ENCODE measurements around the gene KRT4.

Gene KRT4

DNA sequence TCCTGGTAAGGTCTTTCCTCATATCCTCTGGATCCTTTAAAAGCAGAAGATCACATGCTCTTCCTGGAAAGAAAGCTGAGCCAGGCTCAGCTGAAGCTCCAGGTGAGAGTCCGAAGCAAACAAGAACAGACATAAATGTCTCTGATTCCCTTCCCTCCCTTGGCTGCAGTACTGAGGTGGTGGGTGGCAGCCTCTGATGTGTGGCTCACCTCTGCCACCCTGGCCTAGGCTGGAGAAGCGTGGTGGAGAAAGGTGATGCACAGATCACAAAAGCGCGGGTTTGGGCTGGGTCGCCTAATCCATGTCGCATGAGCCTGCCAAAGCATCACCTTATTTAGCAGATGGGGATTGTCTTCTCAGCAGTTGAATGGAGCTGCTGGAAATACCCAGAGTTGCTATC lies 34.0 kb downstream of the KRT4 start:
- H3K27ac ChIP-seq (ENCODE audit: low read length) = no peak overlapping the region
- no peaks in the 10 kb centered on the region for H3K9me3 ChIP-seq (ENCODE audit: control insufficient read depth in 2 of 2, low read length in 2 of 2)
- no peaks in the 10 kb centered on the region for H3K4me1 ChIP-seq (ENCODE audit: control insufficient read depth, insufficient read depth, low read length)
- no peaks in the 10 kb centered on the region for H3K36me3 ChIP-seq (ENCODE audit: control insufficient read depth in 2 of 2, insufficient read depth in 2 of 2, low read length in 2 of 2)
- H3K4me3 ChIP-seq (ENCODE audit: low read length in 2 of 2) = no peak overlapping the region
- peaks cover 0 to 13% of the 10 kb centered on the region in 2 donors for H3K27me3 ChIP-seq (ENCODE audit: control insufficient read depth in 1 of 2, insufficient read depth in 2 of 2, low read length in 2 of 2)
- H3K9ac ChIP-seq (ENCODE audit: low read length in 2 of 2) = no peak overlapping the region

DNA sequence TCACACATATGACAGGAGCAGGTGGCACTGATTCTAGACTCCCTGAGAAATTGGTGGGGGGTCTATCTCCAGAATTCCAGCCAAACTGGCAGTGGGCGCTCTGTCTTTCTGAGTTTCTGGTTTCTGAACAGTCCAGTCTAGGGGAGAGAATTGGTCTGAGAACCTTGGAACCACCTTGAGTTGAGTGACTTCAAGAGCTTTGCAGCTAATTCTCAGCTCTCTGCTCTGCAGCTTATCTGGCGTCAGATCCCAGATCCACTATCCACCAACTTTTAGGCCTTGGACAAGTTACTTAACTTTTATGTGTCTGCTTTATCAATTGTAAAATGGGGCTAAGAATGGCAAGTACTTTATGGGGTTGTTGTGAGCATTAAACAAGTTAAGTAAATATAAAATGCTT lies 35.1 kb downstream of the KRT4 start:
- Histone ChIP-seq H3K27me3 (ENCODE audit: control insufficient read depth in 1 of 2, insufficient read depth in 2 of 2, low read length in 2 of 2) (peaks cover 0 to 10% of the 10 kb centered on the region in 2 donors), H3K9ac (ENCODE audit: low read length in 2 of 2) (no peak overlapping the region), H3K27ac (ENCODE audit: low read length) (no peak overlapping the region), H3K9me3 (ENCODE audit: control insufficient read depth in 2 of 2, low read length in 2 of 2) (no peaks in the 10 kb centered on the region), H3K4me3 (ENCODE audit: low read length in 2 of 2) (no peak overlapping the region), H3K36me3 (ENCODE audit: control insufficient read depth in 2 of 2, insufficient read depth in 2 of 2, low read length in 2 of 2) (no peaks in the 10 kb centered on the region), H3K4me1 (ENCODE audit: control insufficient read depth, insufficient read depth, low read length) (no peaks in the 10 kb centered on the region)

DNA sequence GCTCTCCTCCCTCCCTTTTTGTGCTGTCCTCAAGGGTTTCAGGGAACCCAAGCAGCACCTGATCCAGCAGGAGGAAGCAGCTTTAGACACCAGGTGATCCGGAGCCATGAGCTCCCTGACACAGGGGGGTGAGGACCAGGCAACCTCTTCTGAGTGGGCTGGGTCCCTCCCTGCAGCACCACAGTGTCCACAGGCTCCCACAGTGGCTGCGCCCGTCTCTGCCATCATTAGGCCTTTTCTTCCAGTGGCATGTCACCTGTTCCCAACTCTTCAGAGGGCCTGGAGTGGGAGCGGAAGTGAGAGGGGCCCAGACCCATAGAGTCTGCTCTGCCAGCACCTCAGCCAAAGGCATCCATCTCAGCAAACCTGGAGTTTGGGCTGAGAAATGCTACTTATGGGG lies 36.4 kb downstream of the KRT4 start:
- no peaks in the 10 kb centered on the region for H3K9me3 ChIP-seq (ENCODE audit: control insufficient read depth in 2 of 2, low read length in 2 of 2)
- H3K27me3 ChIP-seq (ENCODE audit: control insufficient read depth in 1 of 2, insufficient read depth in 2 of 2, low read length in 2 of 2) = peaks cover 0 to 9% of the 10 kb centered on the region in 2 donors
- H3K4me3 ChIP-seq (ENCODE audit: low read length in 2 of 2) = no peak overlapping the region
- no peak overlapping the region for H3K9ac ChIP-seq (ENCODE audit: low read length in 2 of 2)
- H3K4me1 ChIP-seq (ENCODE audit: control insufficient read depth, insufficient read depth, low read length) = no peaks in the 10 kb centered on the region
- no peak overlapping the region for H3K27ac ChIP-seq (ENCODE audit: low read length)
- H3K36me3 ChIP-seq (ENCODE audit: control insufficient read depth in 2 of 2, insufficient read depth in 2 of 2, low read length in 2 of 2) = no peaks in the 10 kb centered on the region

DNA sequence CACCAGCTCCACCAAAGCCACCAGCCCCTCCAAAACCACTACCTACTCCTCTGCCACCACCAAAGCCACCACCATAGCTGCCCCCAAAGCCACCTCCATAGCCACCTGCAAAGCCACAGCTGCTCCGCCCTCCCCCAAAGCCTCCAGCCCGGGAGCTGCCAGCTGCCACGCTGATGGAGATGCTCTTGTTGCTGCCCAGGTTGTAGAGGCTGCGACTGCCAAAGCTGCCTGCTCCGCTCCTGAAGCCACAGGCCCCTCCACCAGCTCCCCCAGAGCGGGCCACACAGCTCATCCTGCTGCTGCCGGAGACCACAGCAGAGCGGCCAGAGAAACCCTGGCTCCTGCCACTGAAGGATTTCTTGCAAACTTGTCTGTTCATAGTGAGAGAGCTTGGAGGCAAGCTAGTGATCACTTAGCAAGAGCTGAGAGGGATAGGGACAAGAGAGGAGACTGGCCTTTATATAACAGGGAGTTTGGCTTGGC lies 37.0 kb downstream of the KRT4 start, which contains the start of gene KRT76:
KRT76 (minus strand) TSS at position 433 of the 483 bp plus-strand sequence; CDS start at position 379, 54 bp downstream.
- Histone ChIP-seq H3K4me3 (ENCODE audit: low read length in 2 of 2) (no peak within 1 kb of the TSS), H3K4me1 (ENCODE audit: control insufficient read depth, insufficient read depth, low read length) (no peaks in the 10 kb centered on the region), H3K9me3 (ENCODE audit: control insufficient read depth in 2 of 2, low read length in 2 of 2) (no peaks in the 10 kb centered on the region), H3K27me3 (ENCODE audit: control insufficient read depth in 1 of 2, insufficient read depth in 2 of 2, low read length in 2 of 2) (peaks cover 0 to 9% of the 10 kb centered on the region in 2 donors), H3K9ac (ENCODE audit: low read length in 2 of 2) (no peak within 1 kb of the TSS), H3K27ac (ENCODE audit: low read length) (no peak within 1 kb of the TSS), H3K36me3 (ENCODE audit: control insufficient read depth in 2 of 2, insufficient read depth in 2 of 2, low read length in 2 of 2) (no peaks in the 10 kb centered on the region)

DNA sequence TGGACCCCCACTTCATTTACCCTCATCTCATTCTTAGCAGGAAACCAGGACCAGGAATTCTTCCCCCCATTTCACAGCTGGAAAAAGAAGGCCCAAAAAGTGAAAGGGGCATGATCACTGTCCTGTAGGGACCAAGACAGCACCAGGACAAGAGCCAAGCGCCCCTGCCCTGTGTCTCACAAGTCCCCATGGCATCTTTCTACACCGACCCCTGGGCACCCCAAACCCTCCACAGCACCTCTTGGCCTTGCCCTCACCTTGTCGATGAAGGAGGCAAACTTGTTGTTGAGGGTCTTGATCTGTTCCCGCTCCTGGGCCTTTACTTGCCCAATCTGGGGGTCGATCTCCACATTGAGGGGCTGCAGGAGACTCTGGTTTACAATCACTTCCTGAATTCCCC lies 37.5 kb downstream of the KRT4 start:
- Histone ChIP-seq H3K27me3 (ENCODE audit: control insufficient read depth in 1 of 2, insufficient read depth in 2 of 2, low read length in 2 of 2) (peaks cover 0 to 9% of the 10 kb centered on the region in 2 donors), H3K36me3 (ENCODE audit: control insufficient read depth in 2 of 2, insufficient read depth in 2 of 2, low read length in 2 of 2) (no peaks in the 10 kb centered on the region), H3K9me3 (ENCODE audit: control insufficient read depth in 2 of 2, low read length in 2 of 2) (no peaks in the 10 kb centered on the region), H3K4me3 (ENCODE audit: low read length in 2 of 2) (no peak overlapping the region), H3K27ac (ENCODE audit: low read length) (no peak overlapping the region), H3K9ac (ENCODE audit: low read length in 2 of 2) (no peak overlapping the region), H3K4me1 (ENCODE audit: control insufficient read depth, insufficient read depth, low read length) (no peaks in the 10 kb centered on the region)

DNA sequence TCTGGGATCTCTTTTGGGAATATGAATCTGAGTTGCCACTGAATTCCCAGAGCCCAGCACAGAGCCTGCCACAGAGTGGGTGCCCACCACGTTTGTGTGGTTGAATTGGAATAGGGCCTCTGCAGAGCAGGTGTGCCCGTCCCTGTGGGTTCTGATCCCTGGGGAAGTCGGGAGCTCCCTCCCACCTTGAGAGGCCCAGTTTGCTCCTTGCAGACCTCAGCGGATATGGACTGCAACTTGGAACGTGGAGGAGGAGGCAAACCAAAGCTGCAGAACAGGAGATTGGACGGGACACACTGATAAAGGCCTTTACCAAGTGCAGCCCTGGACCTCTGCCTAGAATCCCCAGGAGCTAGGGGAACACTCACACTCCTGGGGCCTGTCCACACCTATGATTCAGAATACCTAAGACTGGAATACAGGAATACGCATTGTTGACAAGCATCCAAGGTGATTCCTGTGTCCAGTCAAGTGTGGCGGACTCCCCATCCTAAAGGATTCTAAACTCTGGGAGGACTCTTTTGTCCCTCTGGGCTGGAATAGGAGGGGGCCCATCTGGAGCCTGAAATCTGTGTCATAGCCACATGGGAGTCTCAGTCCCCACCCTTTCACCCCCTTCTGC lies 39.2 kb downstream of the KRT4 start:
- no peaks in the 10 kb centered on the region for H3K4me1 ChIP-seq (ENCODE audit: control insufficient read depth, insufficient read depth, low read length)
- peaks cover 0 to 9% of the 10 kb centered on the region in 2 donors for H3K27me3 ChIP-seq (ENCODE audit: control insufficient read depth in 1 of 2, insufficient read depth in 2 of 2, low read length in 2 of 2)
- no peak overlapping the region for H3K27ac ChIP-seq (ENCODE audit: low read length)
- no peak overlapping the region for H3K9ac ChIP-seq (ENCODE audit: low read length in 2 of 2)
- no peaks in the 10 kb centered on the region for H3K9me3 ChIP-seq (ENCODE audit: control insufficient read depth in 2 of 2, low read length in 2 of 2)
- H3K4me3 ChIP-seq (ENCODE audit: low read length in 2 of 2) = no peak overlapping the region
- H3K36me3 ChIP-seq (ENCODE audit: control insufficient read depth in 2 of 2, insufficient read depth in 2 of 2, low read length in 2 of 2) = no peaks in the 10 kb centered on the region

DNA sequence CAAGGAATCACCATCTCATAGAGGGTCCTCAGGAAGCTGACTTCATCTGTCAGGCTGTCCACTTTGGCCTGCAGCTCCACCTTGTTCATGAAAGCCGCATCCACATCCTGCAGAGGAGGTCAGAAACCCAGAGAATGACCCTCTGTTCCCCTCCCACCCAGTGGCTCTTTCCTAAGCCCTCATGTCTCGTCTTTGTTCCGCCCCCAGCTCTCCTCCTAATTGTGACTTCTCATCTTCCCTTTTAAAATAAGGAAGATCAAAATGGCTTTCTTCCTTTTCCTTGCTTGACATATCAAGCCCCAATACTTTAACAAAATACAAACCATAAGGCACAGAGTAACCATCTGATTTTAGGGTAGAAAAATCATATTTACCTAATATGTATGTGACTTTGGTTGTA lies 41.1 kb downstream of the KRT4 start:
- H3K9me3 ChIP-seq (ENCODE audit: control insufficient read depth in 2 of 2, low read length in 2 of 2) = no peaks in the 10 kb centered on the region
- no peaks in the 10 kb centered on the region for H3K36me3 ChIP-seq (ENCODE audit: control insufficient read depth in 2 of 2, insufficient read depth in 2 of 2, low read length in 2 of 2)
- no peak overlapping the region for H3K4me3 ChIP-seq (ENCODE audit: low read length in 2 of 2)
- H3K9ac ChIP-seq (ENCODE audit: low read length in 2 of 2) = no peak overlapping the region
- H3K27me3 ChIP-seq (ENCODE audit: control insufficient read depth in 1 of 2, insufficient read depth in 2 of 2, low read length in 2 of 2) = peaks cover 0 to 6% of the 10 kb centered on the region in 2 donors
- no peaks in the 10 kb centered on the region for H3K4me1 ChIP-seq (ENCODE audit: control insufficient read depth, insufficient read depth, low read length)
- H3K27ac ChIP-seq (ENCODE audit: low read length) = no peak overlapping the region

DNA sequence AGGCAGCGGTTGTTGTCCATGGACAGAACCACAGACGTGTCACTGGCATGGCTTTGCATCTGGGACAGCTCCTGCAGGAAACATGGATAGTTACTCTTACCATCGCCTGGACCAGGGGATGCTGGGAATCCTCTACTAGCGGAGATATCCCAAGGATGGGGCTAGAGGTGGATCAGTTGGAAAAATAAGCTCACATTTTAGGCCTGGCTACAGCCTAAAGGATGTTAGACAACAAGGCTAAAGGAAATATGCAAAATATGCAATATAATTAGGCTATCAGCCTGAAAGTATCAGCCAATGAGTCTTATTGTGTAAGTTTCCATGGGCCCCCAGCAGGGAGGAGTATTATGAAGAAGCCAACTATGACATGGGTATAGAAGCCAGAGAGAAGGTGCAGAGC lies 41.7 kb downstream of the KRT4 start:
- peaks cover 0 to 2% of the 10 kb centered on the region in 2 donors for H3K27me3 ChIP-seq (ENCODE audit: control insufficient read depth in 1 of 2, insufficient read depth in 2 of 2, low read length in 2 of 2)
- H3K27ac ChIP-seq (ENCODE audit: low read length) = no peak overlapping the region
- H3K4me1 ChIP-seq (ENCODE audit: control insufficient read depth, insufficient read depth, low read length) = no peaks in the 10 kb centered on the region
- H3K9me3 ChIP-seq (ENCODE audit: control insufficient read depth in 2 of 2, low read length in 2 of 2) = no peaks in the 10 kb centered on the region
- no peak overlapping the region for H3K9ac ChIP-seq (ENCODE audit: low read length in 2 of 2)
- no peaks in the 10 kb centered on the region for H3K36me3 ChIP-seq (ENCODE audit: control insufficient read depth in 2 of 2, insufficient read depth in 2 of 2, low read length in 2 of 2)
- H3K4me3 ChIP-seq (ENCODE audit: low read length in 2 of 2) = no peak overlapping the region

DNA sequence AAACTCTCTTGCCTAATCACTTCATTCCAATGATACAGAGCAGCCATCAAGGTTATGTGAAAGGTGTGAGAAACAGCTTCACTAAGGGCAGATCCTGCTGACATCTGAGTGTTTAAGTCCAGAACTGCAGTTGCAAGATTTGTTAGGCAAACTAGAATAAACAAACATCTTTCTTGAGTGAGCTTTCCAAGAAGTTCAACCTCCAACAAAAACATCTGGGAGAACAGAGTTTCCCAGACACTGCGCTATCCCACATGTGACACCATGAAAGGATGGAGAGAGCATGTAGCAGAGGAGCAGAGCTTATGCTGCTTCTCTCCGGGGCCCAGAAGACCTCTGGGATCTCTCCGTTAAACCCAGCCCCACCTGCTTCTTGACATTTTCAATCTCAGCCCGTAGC lies 42.4 kb downstream of the KRT4 start:
- Histone ChIP-seq H3K9ac (ENCODE audit: low read length in 2 of 2) (no peak overlapping the region), H3K36me3 (ENCODE audit: control insufficient read depth in 2 of 2, insufficient read depth in 2 of 2, low read length in 2 of 2) (no peaks in the 10 kb centered on the region), H3K27me3 (ENCODE audit: control insufficient read depth in 1 of 2, insufficient read depth in 2 of 2, low read length in 2 of 2) (no peaks in the 10 kb centered on the region), H3K9me3 (ENCODE audit: control insufficient read depth in 2 of 2, low read length in 2 of 2) (no peaks in the 10 kb centered on the region), H3K4me3 (ENCODE audit: low read length in 2 of 2) (no peak overlapping the region), H3K4me1 (ENCODE audit: control insufficient read depth, insufficient read depth, low read length) (no peaks in the 10 kb centered on the region), H3K27ac (ENCODE audit: low read length) (no peak overlapping the region)

DNA sequence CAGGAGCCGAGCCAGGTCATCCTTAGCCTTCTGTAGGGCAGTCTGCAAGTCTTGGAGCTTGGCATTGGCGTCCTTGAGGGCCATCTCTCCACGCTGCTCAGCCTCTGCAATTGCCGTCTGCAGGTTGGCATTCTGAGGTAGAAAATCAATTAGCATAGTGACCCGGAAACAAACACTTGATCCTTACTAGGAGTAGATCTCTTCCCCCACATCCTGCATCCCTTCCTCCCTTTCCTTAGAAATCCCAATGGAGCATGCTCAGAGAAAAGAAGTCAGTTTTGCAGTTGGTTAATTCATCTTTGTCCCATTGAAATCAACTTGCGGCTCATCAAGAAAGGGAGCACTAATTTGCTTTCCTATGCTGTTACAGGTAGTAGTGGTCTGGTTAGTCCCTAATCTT lies 42.8 kb downstream of the KRT4 start:
- Histone ChIP-seq H3K4me1 (ENCODE audit: control insufficient read depth, insufficient read depth, low read length) (no peaks in the 10 kb centered on the region), H3K4me3 (ENCODE audit: low read length in 2 of 2) (no peak overlapping the region), H3K9ac (ENCODE audit: low read length in 2 of 2) (no peak overlapping the region), H3K36me3 (ENCODE audit: control insufficient read depth in 2 of 2, insufficient read depth in 2 of 2, low read length in 2 of 2) (no peaks in the 10 kb centered on the region), H3K27me3 (ENCODE audit: control insufficient read depth in 1 of 2, insufficient read depth in 2 of 2, low read length in 2 of 2) (no peaks in the 10 kb centered on the region), H3K27ac (ENCODE audit: low read length) (no peak overlapping the region), H3K9me3 (ENCODE audit: control insufficient read depth in 2 of 2, low read length in 2 of 2) (no peaks in the 10 kb centered on the region)

DNA sequence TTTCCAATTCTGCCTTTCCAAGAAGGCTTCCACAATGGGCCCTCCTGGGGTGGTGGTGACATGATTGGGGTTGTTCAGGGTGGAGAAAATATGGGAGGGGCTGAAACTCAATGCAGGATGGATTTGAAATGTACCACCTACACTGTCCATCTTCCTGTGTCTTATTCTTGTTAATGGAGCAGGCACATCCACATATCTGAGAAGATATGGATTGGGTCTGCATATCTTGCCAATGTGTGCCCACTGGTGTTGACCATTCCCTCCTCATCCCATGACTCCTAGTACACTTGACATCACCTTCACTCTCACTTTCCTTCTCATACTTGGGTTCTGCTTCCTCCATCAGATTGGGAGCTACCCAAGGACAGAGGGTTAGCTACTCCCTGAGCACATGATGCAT lies 44.0 kb downstream of the KRT4 start:
- Histone ChIP-seq H3K9ac (ENCODE audit: low read length in 2 of 2) (no peak overlapping the region), H3K27me3 (ENCODE audit: control insufficient read depth in 1 of 2, insufficient read depth in 2 of 2, low read length in 2 of 2) (no peaks in the 10 kb centered on the region), H3K27ac (ENCODE audit: low read length) (no peak overlapping the region), H3K36me3 (ENCODE audit: control insufficient read depth in 2 of 2, insufficient read depth in 2 of 2, low read length in 2 of 2) (no peaks in the 10 kb centered on the region), H3K4me1 (ENCODE audit: control insufficient read depth, insufficient read depth, low read length) (no peaks in the 10 kb centered on the region), H3K4me3 (ENCODE audit: low read length in 2 of 2) (no peak overlapping the region), H3K9me3 (ENCODE audit: control insufficient read depth in 2 of 2, low read length in 2 of 2) (no peaks in the 10 kb centered on the region)
